IMR-90 (cell line): Measurements from ENCODE around the gene IKBKE. TPM values are rescaled to one million over a fixed set of nuclear protein-coding genes. Genes with fewer than 3 reads are reported as not detected.

ENCODE experiments used
- ATAC-seq: fragments of 200-7000 bp; cut with Tn5 transposase; 2 replicates; pipeline ENCODE4 v1.9.1; 2020; ENCODE audit warnings: low read depth, mild to moderate bottlenecking, moderate library complexity
- BruUV-seq: library from RNA; stranded (reverse); fragments of 400-500 nt; replicated peaks from 2 replicates; lab custom pipeline; 2021; lab: Mats Ljungman, UMichigan
- CTCF ChIA-PET: fragments of 300-600 bp; formaldehyde crosslinking; extraction: SDS; loops from one replicate; lab custom pipeline; 2021; ENCODE audit warnings: antibody characterized with exemption; lab: Yijun Ruan, JAX
- POLR2A ChIA-PET: fragments of 300-600 bp; sonication (Branson Sonifier 250); formaldehyde crosslinking; loops from one replicate; lab custom pipeline; 2022; ENCODE audit warnings: antibody characterized with exemption; ENCODE audit not compliant: unreplicated experiment; lab: Charles Lee
- DNase-seq: peaks from one replicate; pipeline ENCODE4 v3.0.0; 2013
- H2AFZ ChIP-seq: replicated peaks from 2 replicates; pipeline ENCODE3; 2013; ENCODE audit warnings: low read length, mild to moderate bottlenecking; ENCODE audit not compliant: poor library complexity
- H2AK5ac ChIP-seq: 2 replicates; pipeline ENCODE4 v1.6.1; 2013; ENCODE audit warnings: low read depth, low read length, inconsistent platforms
- H2AK9ac ChIP-seq: replicated peaks from 2 replicates; pipeline ENCODE3; 2013; ENCODE audit warnings: mild to moderate bottlenecking, low read depth, low read length, moderate library complexity; ENCODE audit not compliant: poor library complexity
- H2BK120ac ChIP-seq: 2 replicates; pipeline ENCODE4 v1.6.1; 2013; ENCODE audit warnings: low read depth, low read length, inconsistent platforms
- H2BK15ac ChIP-seq: 3 replicates; pipeline ENCODE4 v1.6.1; 2013; ENCODE audit warnings: low read depth, low read length, inconsistent platforms
- H2BK20ac ChIP-seq: 2 replicates; pipeline ENCODE4 v1.6.1; 2013; ENCODE audit warnings: low read depth, mild to moderate bottlenecking, inconsistent platforms, low read length, moderate library complexity
- H2BK5ac ChIP-seq: 2 replicates; pipeline ENCODE4 v1.6.1; 2013; ENCODE audit warnings: mild to moderate bottlenecking, low read depth, low read length, inconsistent platforms; ENCODE audit not compliant: poor library complexity, severe bottlenecking
- H3K14ac ChIP-seq: replicated peaks from 2 replicates; pipeline ENCODE4 v1.6.1; 2013; ENCODE audit warnings: low read depth, low read length, inconsistent platforms
- H3K18ac ChIP-seq: 2 replicates; pipeline ENCODE4 v1.6.1; 2013; ENCODE audit warnings: low read depth, low read length, control low read depth
- H3K23ac ChIP-seq: 2 replicates; pipeline ENCODE4 v1.6.1; 2013; ENCODE audit warnings: low read depth, low read length, inconsistent platforms
- H3K27ac ChIP-seq: 2 replicates; pipeline ENCODE4 v1.5.1; 2013; ENCODE audit warnings: mild to moderate bottlenecking, control low read depth, low read length; ENCODE audit not compliant: insufficient read depth
- H3K27me3 ChIP-seq: 2 replicates; pipeline ENCODE4 v1.6.1; 2013; ENCODE audit warnings: low read length; ENCODE audit not compliant: control insufficient read depth, insufficient read depth
- H3K36me3 ChIP-seq: 2 replicates; pipeline ENCODE4 v1.6.1; 2013; ENCODE audit warnings: low read length, mixed read lengths; ENCODE audit not compliant: control insufficient read depth, insufficient read depth
- H3K4ac ChIP-seq: 2 replicates; pipeline ENCODE4 v1.6.1; 2013; ENCODE audit warnings: low read depth, low read length, inconsistent platforms
- H3K4me1 ChIP-seq: 2 replicates; pipeline ENCODE4 v1.6.1; 2013; ENCODE audit warnings: low read length, mixed read lengths; ENCODE audit not compliant: control insufficient read depth, insufficient read depth
- H3K4me2 ChIP-seq: 2 replicates; pipeline ENCODE4 v1.6.1; 2013; ENCODE audit warnings: low read depth, mild to moderate bottlenecking, control low read depth, low read length, moderate library complexity
- H3K4me3 ChIP-seq: 2 replicates; pipeline ENCODE4 v1.5.1; 2013; ENCODE audit warnings: low read depth, mild to moderate bottlenecking, control low read depth, low read length, moderate library complexity; ENCODE audit not compliant: insufficient read depth
- H3K56ac ChIP-seq: 2 replicates; pipeline ENCODE4 v1.6.1; 2013; ENCODE audit warnings: low read length, inconsistent platforms; ENCODE audit not compliant: insufficient read depth; ENCODE audit errors: extremely low read depth
- H3K79me1 ChIP-seq, 2 experiments: 2 replicates each; pipeline ENCODE4 v1.6.1; 2013; ENCODE audit warnings: low read length in 2 of 2, inconsistent platforms in 1 of 2, low read depth in 1 of 2
- H3K9ac ChIP-seq: 2 replicates; pipeline ENCODE4 v1.6.1; 2013; ENCODE audit warnings: low read depth, low read length, control low read depth
- H3K9me1 ChIP-seq: 2 replicates; pipeline ENCODE4 v1.6.1; 2013; ENCODE audit warnings: low read length, inconsistent platforms; ENCODE audit not compliant: insufficient read depth
- H3K9me3 ChIP-seq: 2 replicates; pipeline ENCODE4 v1.6.1; 2013; ENCODE audit warnings: low read length; ENCODE audit not compliant: control insufficient read depth, insufficient read depth
- H4K20me1 ChIP-seq: 2 replicates; pipeline ENCODE4 v1.6.1; 2013; ENCODE audit warnings: low read length, inconsistent platforms; ENCODE audit not compliant: insufficient read depth
- H4K5ac ChIP-seq: 2 replicates; pipeline ENCODE4 v1.6.1; 2013; ENCODE audit warnings: mild to moderate bottlenecking, low read depth, low read length, control low read depth
- H4K8ac ChIP-seq, 2 experiments: 2 replicates each; pipeline ENCODE4 v1.6.1; 2013; ENCODE audit warnings: low read depth in 2 of 2, low read length in 2 of 2, control low read depth in 1 of 2, inconsistent platforms in 1 of 2
- H4K91ac ChIP-seq: 2 replicates; pipeline ENCODE4 v1.6.1; 2013; ENCODE audit warnings: low read depth, low read length, inconsistent platforms; ENCODE audit not compliant: insufficient read depth
- BHLHE40 ChIP-seq: fragments of 150-350 bp; IDR thresholded peaks from 2 replicates; pipeline ENCODE4 v1.6.1; 2016; ENCODE audit warnings: mild to moderate bottlenecking, low read depth, low read length
- CEBPB ChIP-seq: IDR thresholded peaks from 2 replicates; pipeline ENCODE4 v1.6.1; 2012; ENCODE audit warnings: low read depth, low read length, improper control_type of control experiment
- CHD1 ChIP-seq: IDR thresholded peaks from 2 replicates; pipeline ENCODE4 v1.6.1; 2012; ENCODE audit warnings: low read depth, low read length, improper control_type of control experiment
- FOS ChIP-seq: fragments of 150-350 bp; IDR thresholded peaks from 2 replicates; pipeline ENCODE4 v1.6.1; 2016; ENCODE audit warnings: low read depth, low read length
- MAFK ChIP-seq: IDR thresholded peaks from 2 replicates; pipeline ENCODE4 v1.6.1; 2012; ENCODE audit warnings: low read depth, low read length, improper control_type of control experiment
- MAZ ChIP-seq: IDR thresholded peaks from 2 replicates; pipeline ENCODE4 v1.6.1; 2012; ENCODE audit warnings: low read depth, mild to moderate bottlenecking, low read length, improper control_type of control experiment, moderate library complexity, borderline replicate concordance
- MXI1 ChIP-seq: IDR thresholded peaks from 2 replicates; pipeline ENCODE4 v1.6.1; 2012; ENCODE audit warnings: low read depth, mild to moderate bottlenecking, low read length, moderate library complexity, borderline replicate concordance
- NFE2L2 ChIP-seq: fragments of 150-350 bp; IDR thresholded peaks from 2 replicates; pipeline ENCODE4 v1.6.1; 2016; ENCODE audit warnings: low read depth, mild to moderate bottlenecking, low read length
- POLR2A ChIP-seq: IDR thresholded peaks from 2 replicates; pipeline ENCODE4 v1.6.1; 2012; ENCODE audit warnings: mild to moderate bottlenecking, low read depth, low read length
- RAD21 ChIP-seq: IDR thresholded peaks from 2 replicates; pipeline ENCODE4 v1.6.1; 2012; ENCODE audit warnings: low read length, improper control_type of control experiment
- RFX5 ChIP-seq: IDR thresholded peaks from 2 replicates; pipeline ENCODE4 v1.8.0; 2012; ENCODE audit warnings: low read depth, mild to moderate bottlenecking, low read length, moderate library complexity
- SMC3 ChIP-seq: fragments of 150-350 bp; IDR thresholded peaks from 2 replicates; pipeline ENCODE4 v1.6.1; 2016; ENCODE audit warnings: low read depth, mild to moderate bottlenecking, antibody characterized with exemption, low read length, moderate library complexity
- WGBS, 2 experiments: methylation state at CpG; one replicate each; pipeline versions ENCODE4 v1.1.5 to v1.1.7; 2013; ENCODE audit warnings: missing lambda C conversion rate in 2 of 2; ENCODE audit not compliant: insufficient read length in 1 of 2; ENCODE audit errors: extremely low coverage in 2 of 2; 5-methylcytosine and 5-hydroxymethylcytosine counted together
- dilution Hi-C: fragments of 300-500 bp; cut with HindIII; formaldehyde crosslinking; loops from one replicate; pipeline ENCODE4 v1.14.3; 2018; ENCODE audit warnings: low sequenced_read_pairs; ENCODE audit not compliant: unreplicated experiment
- in situ Hi-C: fragments of 300-500 bp; cut with MboI; formaldehyde crosslinking; loops from 3 replicates; pipeline ENCODE4 v1.14.3; 2019; ENCODE audit warnings: low sequenced_read_pairs, inconsistent platforms, mixed read lengths
- intact Hi-C: fragments of 100-400 bp; cut with micrococcal nuclease; formaldehyde crosslinking; loops from 2 replicates; pipeline ENCODE4 v1.10.0; 2022
- polyA plus RNA-seq, 3 experiments: library from polyadenylated mRNA; depleted of rRNA; stranded (reverse); fragments of >200 nt; gene quantifications; 2 replicates each; pipeline ENCODE4 v1.2.3, GENCODE V29; 2012; ENCODE audit warnings: low replicate concordance in 1 of 3
- total RNA-seq: library from RNA; depleted of rRNA; stranded (reverse); fragments of >200 nt; gene quantifications from 2 replicates; pipeline ENCODE4 v1.2.3, GENCODE V29; 2012
- TF ChIP-seq, protein P1 (sequence below): fragments of 150-350 bp; IDR thresholded peaks from 2 replicates; pipeline ENCODE4 v1.6.1; 2017; ENCODE audit warnings: mild to moderate bottlenecking, antibody characterized with exemption, low read length, low read depth
- TF ChIP-seq, protein P2 (sequence below): fragments of 150-350 bp; IDR thresholded peaks from 2 replicates; pipeline ENCODE4 v1.6.1; 2016; ENCODE audit warnings: low read depth, mild to moderate bottlenecking, low read length, moderate library complexity, borderline replicate concordance

Gene IKBKE
- total and polyA plus RNA-seq, 2 of the 4 experiments (the other 2 are of a cell fraction): 20.3 to 24.0 TPM

DNA sequence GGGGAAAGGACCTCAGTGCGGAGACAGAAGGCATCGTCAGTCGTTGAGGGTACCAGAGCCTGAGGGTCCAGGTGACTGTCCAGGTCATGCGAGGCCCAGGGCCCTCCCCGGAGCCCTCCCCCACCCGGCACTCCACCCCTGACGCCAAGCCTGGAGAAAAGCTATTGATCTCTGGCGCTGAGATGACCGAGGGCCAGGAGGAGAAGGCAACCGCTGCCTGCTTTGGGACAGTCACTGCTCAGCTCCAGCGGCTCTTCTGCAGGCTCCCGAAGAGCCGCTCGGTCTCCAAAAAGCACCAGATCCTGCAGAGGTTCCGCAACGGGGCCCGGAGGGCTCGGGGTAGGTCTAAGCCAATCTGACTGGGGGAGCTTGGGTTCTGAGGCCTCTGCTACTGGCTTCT, 47.9 kb downstream of the IKBKE start:
- in situ Hi-C loops: no loop called here
- ChIA-PET POLR2A (no interaction called here), CTCF (no interaction called here)
- no TSS peak for BruUV-seq
- Histone ChIP-seq H3K27ac (no peak overlapping the region), H3K36me3 (no peaks in the 10 kb centered on the region), H3K79me1 (peaks cover 0 to 1% of the 10 kb centered on the region in 2 experiments; a peak in 1 of 4 replicates), H3K4me2 (no peak overlapping the region), H2AK5ac (no peak overlapping the region), H3K18ac (no peak overlapping the region), H3K9ac (no peak overlapping the region), H3K9me1 (peaks cover 5% of the 10 kb centered on the region; the same call in 1 of the 2 replicates), H4K91ac (no peak overlapping the region), H3K27me3 (peaks cover 2% of the 10 kb centered on the region; the same call in 1 of the 2 replicates), H3K4me1 (peaks cover 10% of the 10 kb centered on the region), H3K4ac (no peak overlapping the region), H3K56ac (no peak overlapping the region), H3K23ac (no peak overlapping the region), H2AFZ (no peak overlapping the region), H3K4me3 (no peak overlapping the region), H4K5ac (no peak overlapping the region), H4K20me1 (no peaks in the 10 kb centered on the region), H2BK15ac (no peak overlapping the region), H2BK5ac (no peak overlapping the region), H4K8ac (no peak overlapping the region), H2BK20ac (no peak overlapping the region), H2BK120ac (no peak overlapping the region), H3K9me3 (no peaks in the 10 kb centered on the region), H3K14ac (no peak overlapping the region), H2AK9ac (no peak overlapping the region)
- 93% methylated on average over 10 of the region's 18 CpGs; no CpG with 5 or more reads in 1 of the 2 experiments for WGBS, 2 experiments
- dilution Hi-C loops: no loop called here
- intact Hi-C loops: no loop called here
- DNase-seq (no peak), ATAC-seq (no peak)
- TF ChIP-seq POLR2A: no peak
- TF ChIP-seq NFE2L2: no peak
- no peak for TF ChIP-seq MAZ
- no peak for TF ChIP-seq MAFK
- TF ChIP-seq, protein P1, sequence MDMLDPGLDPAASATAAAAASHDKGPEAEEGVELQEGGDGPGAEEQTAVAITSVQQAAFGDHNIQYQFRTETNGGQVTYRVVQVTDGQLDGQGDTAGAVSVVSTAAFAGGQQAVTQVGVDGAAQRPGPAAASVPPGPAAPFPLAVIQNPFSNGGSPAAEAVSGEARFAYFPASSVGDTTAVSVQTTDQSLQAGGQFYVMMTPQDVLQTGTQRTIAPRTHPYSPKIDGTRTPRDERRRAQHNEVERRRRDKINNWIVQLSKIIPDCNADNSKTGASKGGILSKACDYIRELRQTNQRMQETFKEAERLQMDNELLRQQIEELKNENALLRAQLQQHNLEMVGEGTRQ: no peak
- no peak for TF ChIP-seq MXI1
- TF ChIP-seq SMC3: no peak
- TF ChIP-seq CHD1: no peak
- no peak for TF ChIP-seq RFX5
- TF ChIP-seq BHLHE40: no peak
- TF ChIP-seq, protein P2, sequence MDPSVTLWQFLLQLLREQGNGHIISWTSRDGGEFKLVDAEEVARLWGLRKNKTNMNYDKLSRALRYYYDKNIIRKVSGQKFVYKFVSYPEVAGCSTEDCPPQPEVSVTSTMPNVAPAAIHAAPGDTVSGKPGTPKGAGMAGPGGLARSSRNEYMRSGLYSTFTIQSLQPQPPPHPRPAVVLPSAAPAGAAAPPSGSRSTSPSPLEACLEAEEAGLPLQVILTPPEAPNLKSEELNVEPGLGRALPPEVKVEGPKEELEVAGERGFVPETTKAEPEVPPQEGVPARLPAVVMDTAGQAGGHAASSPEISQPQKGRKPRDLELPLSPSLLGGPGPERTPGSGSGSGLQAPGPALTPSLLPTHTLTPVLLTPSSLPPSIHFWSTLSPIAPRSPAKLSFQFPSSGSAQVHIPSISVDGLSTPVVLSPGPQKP: no peak
- TF ChIP-seq FOS: no peak
- TF ChIP-seq CEBPB: no peak
- no peak for TF ChIP-seq RAD21
